ENCODE measurements around the gene EMC9. TPM values are rescaled to one million over a fixed set of nuclear protein-coding genes. Genes with fewer than 3 reads are reported as not detected.

Gene EMC9
- total RNA-seq, 1 donor from 2014 or later, result 3.4 TPM

GRCh38 chr14:24156840-24157239 is 15.4 kb upstream of the EMC9 start:
- TF ChIP-seq, protein P1, sequence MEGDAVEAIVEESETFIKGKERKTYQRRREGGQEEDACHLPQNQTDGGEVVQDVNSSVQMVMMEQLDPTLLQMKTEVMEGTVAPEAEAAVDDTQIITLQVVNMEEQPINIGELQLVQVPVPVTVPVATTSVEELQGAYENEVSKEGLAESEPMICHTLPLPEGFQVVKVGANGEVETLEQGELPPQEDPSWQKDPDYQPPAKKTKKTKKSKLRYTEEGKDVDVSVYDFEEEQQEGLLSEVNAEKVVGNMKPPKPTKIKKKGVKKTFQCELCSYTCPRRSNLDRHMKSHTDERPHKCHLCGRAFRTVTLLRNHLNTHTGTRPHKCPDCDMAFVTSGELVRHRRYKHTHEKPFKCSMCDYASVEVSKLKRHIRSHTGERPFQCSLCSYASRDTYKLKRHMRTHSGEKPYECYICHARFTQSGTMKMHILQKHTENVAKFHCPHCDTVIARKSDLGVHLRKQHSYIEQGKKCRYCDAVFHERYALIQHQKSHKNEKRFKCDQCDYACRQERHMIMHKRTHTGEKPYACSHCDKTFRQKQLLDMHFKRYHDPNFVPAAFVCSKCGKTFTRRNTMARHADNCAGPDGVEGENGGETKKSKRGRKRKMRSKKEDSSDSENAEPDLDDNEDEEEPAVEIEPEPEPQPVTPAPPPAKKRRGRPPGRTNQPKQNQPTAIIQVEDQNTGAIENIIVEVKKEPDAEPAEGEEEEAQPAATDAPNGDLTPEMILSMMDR (IDR thresholded peaks at IDR 0.05), result no peak
- no peak overlapping the region for H3K27ac ChIP-seq
- no peaks in the 10 kb centered on the region for H3K27me3 ChIP-seq
- no peak overlapping the region for H3K4me3 ChIP-seq
- intact Hi-C loops (cut with DNase I), result no loop called here
- no peak for DNase-seq (ENCODE audit: low spot score in 2 of 2)
- H3K4me1 ChIP-seq, result no peaks in the 10 kb centered on the region
- H3K9me3 ChIP-seq, result no peaks in the 10 kb centered on the region
- H3K36me3 ChIP-seq, result peaks cover 45 to 74% of the 10 kb centered on the region in 2 donors

DNA sequence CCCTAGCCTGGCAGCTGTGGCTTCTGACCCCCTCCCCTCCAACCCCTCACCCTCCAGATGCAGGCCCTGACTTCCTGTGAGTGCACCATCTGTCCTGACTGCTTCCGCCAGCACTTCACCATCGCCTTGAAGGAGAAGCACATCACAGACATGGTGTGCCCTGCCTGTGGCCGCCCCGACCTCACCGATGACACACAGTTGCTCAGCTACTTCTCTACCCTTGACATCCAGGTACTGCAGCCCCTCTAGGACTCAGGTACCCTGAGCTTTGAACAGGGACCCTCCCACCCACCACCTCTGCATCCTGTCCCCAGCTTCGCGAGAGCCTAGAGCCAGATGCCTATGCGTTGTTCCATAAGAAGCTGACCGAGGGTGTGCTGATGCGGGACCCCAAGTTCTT is 13.7 kb upstream of the EMC9 start:
- H3K4me1 ChIP-seq, result no peaks in the 10 kb centered on the region
- no peak overlapping the region for H3K4me3 ChIP-seq
- no peak overlapping the region for H3K27ac ChIP-seq
- H3K9me3 ChIP-seq, result no peaks in the 10 kb centered on the region
- intact Hi-C loops (cut with DNase I), result no loop called here
- peaks cover 57 to 85% of the 10 kb centered on the region in 2 donors for H3K36me3 ChIP-seq
- H3K27me3 ChIP-seq, result no peaks in the 10 kb centered on the region
- no peak for DNase-seq (ENCODE audit: low spot score in 2 of 2)
- TF ChIP-seq, protein P1 (IDR thresholded peaks at IDR 0.05), result no peak

DNA sequence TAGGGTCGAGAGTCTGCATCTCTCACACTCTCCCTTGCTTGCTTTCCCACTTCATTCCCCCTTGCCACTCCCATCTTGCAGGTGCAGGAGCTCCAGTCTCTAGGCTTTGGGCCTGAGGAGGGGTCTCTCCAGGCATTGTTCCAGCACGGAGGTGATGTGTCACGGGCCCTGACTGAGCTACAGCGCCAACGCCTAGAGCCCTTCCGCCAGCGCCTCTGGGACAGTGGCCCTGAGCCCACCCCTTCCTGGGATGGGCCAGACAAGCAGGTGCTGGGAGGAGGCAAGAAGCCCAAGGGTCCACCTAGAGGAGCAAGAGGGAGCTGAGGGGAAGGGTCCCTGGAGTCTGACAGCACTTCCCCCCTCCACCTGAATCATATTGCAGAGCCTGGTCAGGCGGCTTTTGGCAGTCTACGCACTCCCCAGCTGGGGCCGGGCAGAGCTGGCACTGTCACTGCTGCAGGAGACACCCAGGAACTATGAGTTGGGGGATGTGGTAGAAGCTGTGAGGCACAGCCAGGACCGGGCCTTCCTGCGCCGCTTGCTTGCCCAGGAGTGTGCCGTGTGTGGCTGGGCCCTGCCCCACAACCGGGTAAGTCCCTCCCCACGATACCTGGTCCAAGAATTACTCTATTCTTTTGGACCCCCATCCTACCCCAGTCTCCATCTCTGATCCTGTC is 10.2 kb upstream of the EMC9 start:
- TF ChIP-seq, protein P1 (IDR thresholded peaks at IDR 0.05), result no peak
- no peaks in the 10 kb centered on the region for H3K27me3 ChIP-seq
- no peaks in the 10 kb centered on the region for H3K9me3 ChIP-seq
- peaks cover 53 to 76% of the 10 kb centered on the region in 2 donors for H3K36me3 ChIP-seq
- no peak for DNase-seq (ENCODE audit: low spot score in 2 of 2)
- no peak overlapping the region for H3K27ac ChIP-seq
- peaks cover 8 to 13% of the 10 kb centered on the region in 2 donors for H3K4me1 ChIP-seq
- intact Hi-C loops (cut with DNase I), result no loop called here
- no peak overlapping the region for H3K4me3 ChIP-seq

DNA sequence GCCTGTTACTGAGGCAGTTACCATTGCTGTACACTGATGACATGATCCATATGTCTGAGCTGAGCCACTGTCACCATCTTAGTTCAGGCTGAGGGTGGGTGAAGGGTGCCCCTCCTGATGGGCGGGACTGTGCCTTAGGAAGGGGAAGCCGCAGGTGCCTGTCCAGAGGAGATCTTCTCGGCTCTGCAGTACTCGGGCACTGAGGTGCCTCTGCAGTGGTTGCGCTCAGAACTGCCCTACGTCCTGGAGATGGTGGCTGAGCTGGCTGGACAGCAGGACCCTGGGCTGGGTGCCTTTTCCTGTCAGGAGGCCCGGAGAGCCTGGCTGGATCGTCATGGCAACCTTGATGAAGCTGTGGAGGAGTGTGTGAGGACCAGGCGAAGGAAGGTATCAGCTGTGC is 9.6 kb upstream of the EMC9 start:
- intact Hi-C loops (cut with DNase I), result no loop called here
- no peak overlapping the region for H3K27ac ChIP-seq
- no peaks in the 10 kb centered on the region for H3K9me3 ChIP-seq
- H3K36me3 ChIP-seq, result peaks cover 48 to 71% of the 10 kb centered on the region in 2 donors
- H3K4me3 ChIP-seq, result no peak overlapping the region
- no peaks in the 10 kb centered on the region for H3K27me3 ChIP-seq
- peaks cover 9 to 13% of the 10 kb centered on the region in 2 donors for H3K4me1 ChIP-seq
- DNase-seq (ENCODE audit: low spot score in 2 of 2), result no peak
- TF ChIP-seq, protein P1 (IDR thresholded peaks at IDR 0.05), result no peak

DNA sequence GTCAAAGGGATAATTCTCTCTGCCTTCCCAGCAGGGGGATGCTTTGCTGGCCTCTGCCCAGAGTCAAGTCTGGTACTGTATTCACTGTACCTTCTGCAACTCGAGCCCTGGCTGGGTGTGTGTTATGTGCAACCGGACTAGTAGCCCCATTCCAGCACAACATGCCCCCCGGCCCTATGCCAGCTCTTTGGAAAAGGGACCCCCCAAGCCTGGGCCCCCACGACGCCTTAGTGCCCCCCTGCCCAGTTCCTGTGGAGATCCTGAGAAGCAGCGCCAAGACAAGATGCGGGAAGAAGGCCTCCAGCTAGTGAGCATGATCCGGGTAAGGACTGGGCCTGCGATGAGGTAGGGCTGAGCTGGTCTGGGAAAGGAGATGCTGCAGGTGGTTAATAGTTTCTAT is 9.2 kb upstream of the EMC9 start:
- H3K27ac ChIP-seq, result no peak overlapping the region
- no peak overlapping the region for H3K4me3 ChIP-seq
- H3K4me1 ChIP-seq, result peaks cover 14 to 17% of the 10 kb centered on the region in 2 donors
- no peaks in the 10 kb centered on the region for H3K9me3 ChIP-seq
- H3K36me3 ChIP-seq, result peaks cover 43 to 66% of the 10 kb centered on the region in 2 donors
- intact Hi-C loops (cut with DNase I), result no loop called here
- no peaks in the 10 kb centered on the region for H3K27me3 ChIP-seq
- no peak for DNase-seq (ENCODE audit: low spot score in 2 of 2)
- TF ChIP-seq, protein P1 (IDR thresholded peaks at IDR 0.05), result no peak

Measured in ascending aorta (tissue), 2 donors.